Heart right ventricle (tissue), 16 donors: ENCODE measurements around the gene FKBP9. TPM values are rescaled to one million over a fixed set of nuclear protein-coding genes. Genes with fewer than 3 reads are reported as not detected.
"Not testable (repeated sequence)": the region's sequence is repeated elsewhere in the genome, so short reads cannot be mapped to it uniquely, and the experiment has no call there.

Experiments
- ATAC-seq, 8 donors: fragments of 200-7000 bp; cut with Tn5 transposase; one replicate each; pipeline ENCODE4 v1.9.1; 2020; ENCODE audit warnings: mild to moderate bottlenecking in 8 of 8, moderate library complexity in 8 of 8, moderate number of reproducible peaks in 1 of 8
- DNase-seq, 2 donors: peaks; one replicate each; pipeline ENCODE4 v3.0.0-alpha.2; 2020
- H3K27ac ChIP-seq, 10 donors: fragments of 200-600 bp; sonication (generic) in 2 of 10; one replicate each; pipeline versions ENCODE4 v1.5.0 to v1.8.0; 2020 to 2022; ENCODE audit warnings: mild to moderate bottlenecking in 3 of 10
- H3K27me3 ChIP-seq, 7 donors: fragments of 200-600 bp; one replicate each; pipeline ENCODE4 v1.8.0; 2021 to 2022; ENCODE audit warnings: mild to moderate bottlenecking in 2 of 7
- H3K36me3 ChIP-seq, 9 donors: fragments of 200-600 bp; sonication (generic) in 1 of 9; one replicate each; pipeline versions ENCODE4 v1.5.0 to v1.8.0; 2020 to 2022; ENCODE audit warnings: mild to moderate bottlenecking in 2 of 9
- H3K4me1 ChIP-seq, 9 donors: fragments of 200-600 bp; sonication (generic) in 1 of 9; one replicate each; pipeline versions ENCODE4 v1.5.0 to v1.8.0; 2020 to 2022; ENCODE audit warnings: mild to moderate bottlenecking in 4 of 9
- H3K4me3 ChIP-seq, 10 donors: fragments of 200-600 bp; sonication (generic) in 2 of 10; one replicate each; pipeline versions ENCODE4 v1.5.0 to v1.8.0; 2020 to 2022; ENCODE audit warnings: mild to moderate bottlenecking in 7 of 10, moderate library complexity in 2 of 10
- H3K9me3 ChIP-seq, 11 donors: fragments of 200-600 bp in 10 of 11; sonication (generic) in 2 of 11; one replicate each; pipeline versions ENCODE4 v1.5.0 to v1.8.0; 2013 to 2022; ENCODE audit warnings: mild to moderate bottlenecking in 2 of 11, control low read depth in 1 of 11, moderate library complexity in 1 of 11
- WGBS, 2 donors: extraction: QIAGEN DNeasy Blood & Tissue Kit; methylation state at CpG; one replicate each; pipeline ENCODE4 v1.1.7; 2013; ENCODE audit warnings: inconsistent platforms in 1 of 2; 5-methylcytosine and 5-hydroxymethylcytosine counted together
- intact Hi-C, 10 donors: fragments of 100-400 bp; cut with DNase I; formaldehyde crosslinking; loops; one replicate each; pipeline versions ENCODE4 v1.11.1 to v1.14.2; 2022
- polyA plus RNA-seq, 2 donors: library from polyadenylated mRNA; stranded (reverse); fragments of 200-250 nt; gene quantifications; one replicate each; pipeline ENCODE4 v1.2.3, GENCODE V29; 2013
- total RNA-seq, 10 donors: library from RNA; stranded (reverse); fragmentation: NEBNext Ultra II Directional in 3 of 10; extraction: Animal tissue kit (Norgen Biotek cat#: 25700) in 3 of 10; gene quantifications; one replicate each; pipeline versions ENCODE4 v1.2.1 to v1.2.4, GENCODE V29; 2021 to 2023
- TF ChIP-seq, protein P1 (sequence below), 9 donors: fragments of 200-600 bp; sonication (generic) in 2 of 9; IDR thresholded peaks; one replicate each; pipeline versions ENCODE4 v1.5.0 to v1.8.0; 2021 to 2022; ENCODE audit warnings: antibody characterized with exemption in 9 of 9, mild to moderate bottlenecking in 5 of 9, moderate library complexity in 1 of 9
- donor health status: Arrhythmogenic right ventricular cardiomyopathy.
- donor health status: ischemic (EF 13 %, LVEDD 7.1; RV severe dilation, severe dysfunction).
- donor health status: healthy with polysubstance abuse.
- donor health status: DM: no; HTN: yes; CAD: no.
- donor health status: DM: no; HTN: no; CAD: no.
- donor health status: ischemic (EF 25% LVEDD 6.9; RV normal size, moderate dysfunction).
- donor health status: ischemic (EF 25% LVEDD 5.7; RV mildly dilated, moderate dysfunction).
- donor health status: healthy.
- donor health status: DM: yes; HTN: yes; CAD: no.
- donor health status: Ischemic cardiomyopathy.
- donor health status: ischemic (EF 35%, LVEDD 5.7; RV mildly dilated, moderate dysfunction).
- donor health status: nonischemic (EF 11% LVEDD 7.7; RV severe dilation, severe dysfunction).
- donor health status: DM: yes; HTN: yes; CAD: no.
- donor health status: PGD.
- donor health status: ischemic (EF 29% LVEDD 5.4; RV normal size, mild dysfunction).
- donor health status: nonischemic (EF 23%, LVEDD 6.1; RV moderate dilation, normal function).

FKBP9 gene
- total and polyA plus RNA-seq, 12 donors = 32.2 to 158 (median 119) TPM

DNA sequence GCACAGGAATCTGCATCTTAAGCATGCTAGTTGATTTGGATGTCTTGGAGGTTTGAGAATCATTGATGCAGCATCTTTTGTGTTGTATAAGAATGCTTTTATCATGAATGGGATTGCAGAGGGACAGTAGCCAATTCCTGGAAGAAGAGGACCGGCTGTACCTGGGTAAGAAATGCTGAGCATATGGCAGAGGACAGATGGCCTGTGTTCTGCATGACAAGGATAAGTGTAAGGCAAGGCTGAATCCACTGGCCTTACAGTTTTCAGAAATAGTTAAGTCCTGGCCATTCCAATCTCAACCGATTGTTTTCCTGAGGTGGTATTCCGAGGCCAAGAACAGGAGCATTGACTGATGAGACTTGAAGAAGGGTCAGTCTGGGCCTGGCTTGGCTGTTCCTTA, 41.2 kb upstream of the FKBP9 start:
- WGBS, 2 donors = 91 to 94% methylated on average over 3 of the region's 3 CpGs
- no peaks in the 10 kb centered on the region for H3K27me3 ChIP-seq
- TF ChIP-seq, protein P1, sequence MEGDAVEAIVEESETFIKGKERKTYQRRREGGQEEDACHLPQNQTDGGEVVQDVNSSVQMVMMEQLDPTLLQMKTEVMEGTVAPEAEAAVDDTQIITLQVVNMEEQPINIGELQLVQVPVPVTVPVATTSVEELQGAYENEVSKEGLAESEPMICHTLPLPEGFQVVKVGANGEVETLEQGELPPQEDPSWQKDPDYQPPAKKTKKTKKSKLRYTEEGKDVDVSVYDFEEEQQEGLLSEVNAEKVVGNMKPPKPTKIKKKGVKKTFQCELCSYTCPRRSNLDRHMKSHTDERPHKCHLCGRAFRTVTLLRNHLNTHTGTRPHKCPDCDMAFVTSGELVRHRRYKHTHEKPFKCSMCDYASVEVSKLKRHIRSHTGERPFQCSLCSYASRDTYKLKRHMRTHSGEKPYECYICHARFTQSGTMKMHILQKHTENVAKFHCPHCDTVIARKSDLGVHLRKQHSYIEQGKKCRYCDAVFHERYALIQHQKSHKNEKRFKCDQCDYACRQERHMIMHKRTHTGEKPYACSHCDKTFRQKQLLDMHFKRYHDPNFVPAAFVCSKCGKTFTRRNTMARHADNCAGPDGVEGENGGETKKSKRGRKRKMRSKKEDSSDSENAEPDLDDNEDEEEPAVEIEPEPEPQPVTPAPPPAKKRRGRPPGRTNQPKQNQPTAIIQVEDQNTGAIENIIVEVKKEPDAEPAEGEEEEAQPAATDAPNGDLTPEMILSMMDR (IDR thresholded peaks at IDR 0.05) = no peak
- H3K36me3 ChIP-seq = peaks cover 0 to 76% (median 35%) of the 10 kb centered on the region in 9 donors
- no peaks in the 10 kb centered on the region for H3K9me3 ChIP-seq
- intact Hi-C loops = no loop called here
- no peak overlapping the region for H3K4me3 ChIP-seq
- H3K27ac ChIP-seq = no peak overlapping the region
- no peaks in the 10 kb centered on the region for H3K4me1 ChIP-seq
- no peak for DNase-seq
- ATAC-seq = no peak

DNA sequence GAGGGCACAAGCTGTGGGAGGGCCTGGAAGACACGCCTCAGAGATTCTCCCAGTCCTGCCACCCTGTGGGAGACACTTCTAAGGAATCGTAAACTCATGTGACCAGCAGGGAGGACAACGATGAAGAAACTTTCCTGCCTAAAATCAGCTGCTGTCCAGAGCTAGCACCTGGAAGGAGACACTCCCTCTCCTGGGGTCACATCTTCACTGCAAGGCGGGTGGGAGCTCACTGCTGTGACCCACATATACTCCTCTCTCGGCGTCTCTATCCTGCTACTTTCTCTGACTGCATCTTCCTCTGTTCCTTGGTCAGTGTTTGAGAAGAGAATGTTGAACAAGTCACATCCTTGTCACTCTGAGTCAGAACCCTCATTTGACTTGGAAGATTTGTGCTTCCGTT, 40.2 kb upstream of the FKBP9 start:
- intact Hi-C loops, H3K4me3 ChIP-seq, ATAC-seq, H3K4me1 ChIP-seq, H3K27ac ChIP-seq, H3K9me3 ChIP-seq, DNase-seq, H3K27me3 ChIP-seq: not testable (repeated sequence)
- H3K36me3 ChIP-seq = peaks cover 0 to 86% (median 41%) of the 10 kb centered on the region in 9 donors
- WGBS, 2 donors = 91 to 92% methylated on average over 5 of the region's 7 CpGs

DNA sequence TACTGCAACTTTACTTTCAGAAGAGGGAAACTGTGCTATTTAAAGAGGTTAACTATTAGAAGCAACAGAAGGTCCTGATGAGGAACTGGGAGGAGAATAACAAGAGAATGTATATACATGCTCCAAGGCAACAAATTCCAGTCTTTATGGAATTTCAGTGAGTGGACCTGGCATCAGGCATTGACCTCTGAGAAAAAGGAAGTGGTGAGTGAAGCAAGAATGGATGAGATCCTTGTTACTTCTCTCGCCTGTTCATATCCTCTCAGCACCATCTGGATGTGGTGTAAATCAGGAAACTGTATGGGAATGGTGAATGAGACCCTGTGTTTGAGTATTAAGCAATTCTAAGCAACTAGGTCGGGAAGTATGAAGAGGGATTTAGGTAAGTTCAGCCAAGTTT, 35.3 kb upstream of the FKBP9 start:
- no peaks in the 10 kb centered on the region for H3K27me3 ChIP-seq
- H3K9me3 ChIP-seq = no peaks in the 10 kb centered on the region
- DNase-seq (no peak), ATAC-seq (no peak)
- H3K27ac ChIP-seq = no peak overlapping the region
- H3K4me1 ChIP-seq = peaks cover 0 to 8% (median 0%) of the 10 kb centered on the region in 9 donors
- H3K36me3 ChIP-seq = peaks cover 0 to 95% (median 41%) of the 10 kb centered on the region in 9 donors
- no peak overlapping the region for H3K4me3 ChIP-seq
- 81 to 86% methylated on average over 2 of the region's 2 CpGs for WGBS, 2 donors
- TF ChIP-seq, protein P1 (IDR thresholded peaks at IDR 0.05) = no peak
- intact Hi-C loops = no loop called here

DNA sequence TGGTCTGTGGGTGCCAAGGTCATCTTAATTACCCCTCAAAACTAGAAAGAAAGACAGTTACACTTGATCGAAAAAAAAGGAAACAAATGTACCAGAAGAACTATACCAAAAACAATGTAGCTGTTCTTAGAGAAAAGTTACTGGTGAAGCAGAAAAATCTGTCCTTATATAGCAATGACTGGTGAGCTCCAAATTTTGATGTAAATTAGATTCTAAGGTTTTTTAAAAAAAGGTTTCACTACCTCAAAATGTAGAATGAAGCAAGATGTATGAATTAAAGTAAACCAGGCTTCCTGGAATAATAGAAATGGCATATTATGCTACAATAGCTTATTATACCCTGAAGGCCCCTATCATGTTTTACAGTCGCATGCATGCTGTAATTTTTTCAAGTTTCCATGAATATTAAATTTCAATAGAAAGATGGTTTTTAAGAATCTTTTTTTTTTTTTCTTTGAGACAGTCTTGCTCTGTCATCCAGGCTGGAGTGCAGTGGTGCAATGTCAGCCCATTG, 28.4 kb upstream of the FKBP9 start:
- TF ChIP-seq, protein P1 (IDR thresholded peaks at IDR 0.05) = no peak
- H3K27ac ChIP-seq = no peak overlapping the region
- H3K36me3 ChIP-seq = peaks cover 0 to 98% (median 35%) of the 10 kb centered on the region in 9 donors
- no peaks in the 10 kb centered on the region for H3K9me3 ChIP-seq
- WGBS, 2 donors = 93 to 95% methylated on average over 2 of the region's 2 CpGs
- ATAC-seq = no peak
- no peaks in the 10 kb centered on the region for H3K27me3 ChIP-seq
- H3K4me3 ChIP-seq = no peak overlapping the region
- no peak for DNase-seq
- intact Hi-C loops = no loop called here
- no peaks in the 10 kb centered on the region for H3K4me1 ChIP-seq

DNA sequence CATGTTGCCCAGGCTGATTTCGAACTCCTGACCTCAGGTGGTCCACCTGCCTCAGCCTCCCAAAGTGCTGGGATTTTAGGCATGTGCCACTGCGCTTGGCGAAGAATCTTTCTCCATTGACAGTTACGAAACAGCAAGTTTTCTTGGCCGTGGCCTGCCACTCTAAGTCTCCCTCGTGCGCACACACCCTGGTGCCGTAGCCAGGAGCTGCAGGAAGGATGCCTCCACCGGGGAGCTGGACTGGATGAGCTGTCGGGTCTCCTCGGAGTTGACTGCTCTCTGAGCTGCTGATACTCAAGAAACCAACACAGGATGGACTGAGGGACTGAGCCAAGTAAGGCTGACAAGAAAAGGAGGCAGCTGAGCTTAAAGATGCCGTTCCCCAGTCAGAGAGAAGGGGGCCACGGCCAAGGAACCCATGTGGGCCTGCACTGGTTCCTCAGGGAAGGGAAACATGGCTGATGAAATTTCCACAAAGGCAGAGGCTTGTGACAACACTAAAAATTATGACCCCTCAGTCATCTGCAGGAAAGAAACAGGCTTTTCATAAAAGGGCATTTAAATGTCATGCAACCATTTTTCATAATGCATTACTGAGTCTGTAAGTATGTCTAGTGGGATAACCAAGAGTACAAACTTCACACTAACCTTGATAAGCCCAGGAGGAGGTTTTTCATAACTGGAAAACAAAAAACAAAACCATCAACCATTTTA, 27.7 kb upstream of the FKBP9 start:
- ATAC-seq (peak in 1 of 8 donors; percentile 33), DNase-seq (no peak)
- Histone ChIP-seq H3K4me1 (no peaks in the 10 kb centered on the region), H3K4me3 (no peak overlapping the region), H3K27me3 (no peaks in the 10 kb centered on the region), H3K27ac (no peak overlapping the region), H3K36me3 (peaks cover 0 to 96% (median 35%) of the 10 kb centered on the region in 9 donors), H3K9me3 (no peaks in the 10 kb centered on the region)
- TF ChIP-seq, protein P1 (IDR thresholded peaks at IDR 0.05) = no peak
- 83 to 85% methylated on average over 13 of the region's 13 CpGs for WGBS, 2 donors
- intact Hi-C loops = no loop called here
